IMR-90 (cell line): ENCODE results near the gene SLIT3.

Experiments
- CEBPB ChIP-seq: IDR thresholded peaks from 2 replicates; pipeline ENCODE4 v1.6.1; 2012; ENCODE audit warnings: low read depth, low read length, improper control_type of control experiment
- CTCF ChIP-seq: conservative IDR thresholded peaks from 2 replicates; pipeline ENCODE4 v1.5.1; 2012; ENCODE audit warnings: mild to moderate bottlenecking, low read depth, low read length, improper control_type of control experiment
- ELK1 ChIP-seq: fragments of 150-350 bp; IDR thresholded peaks from 2 replicates; pipeline ENCODE4 v1.6.1; 2016; ENCODE audit warnings: low read depth, mild to moderate bottlenecking, low read length, moderate library complexity, borderline replicate concordance
- MAZ ChIP-seq: IDR thresholded peaks from 2 replicates; pipeline ENCODE4 v1.6.1; 2012; ENCODE audit warnings: low read depth, mild to moderate bottlenecking, low read length, improper control_type of control experiment, moderate library complexity, borderline replicate concordance
- POLR2A ChIP-seq: IDR thresholded peaks from 2 replicates; pipeline ENCODE4 v1.6.1; 2012; ENCODE audit warnings: mild to moderate bottlenecking, low read depth, low read length
- RAD21 ChIP-seq: IDR thresholded peaks from 2 replicates; pipeline ENCODE4 v1.6.1; 2012; ENCODE audit warnings: low read length, improper control_type of control experiment
- RCOR1 ChIP-seq: IDR thresholded peaks from 2 replicates; pipeline ENCODE4 v1.6.1; 2012; ENCODE audit warnings: mild to moderate bottlenecking, low read length, improper control_type of control experiment; ENCODE audit not compliant: insufficient replicate concordance
- RFX5 ChIP-seq: IDR thresholded peaks from 2 replicates; pipeline ENCODE4 v1.8.0; 2012; ENCODE audit warnings: low read depth, mild to moderate bottlenecking, low read length, moderate library complexity
- SMC3 ChIP-seq: fragments of 150-350 bp; IDR thresholded peaks from 2 replicates; pipeline ENCODE4 v1.6.1; 2016; ENCODE audit warnings: low read depth, mild to moderate bottlenecking, antibody characterized with exemption, low read length, moderate library complexity
- USF2 ChIP-seq: fragments of 150-350 bp; IDR thresholded peaks from 2 replicates; pipeline ENCODE4 v1.6.1; 2017; ENCODE audit warnings: mild to moderate bottlenecking, antibody characterized with exemption, low read length, low read depth

GRCh38 chr5:169164481-169164925 lies 136.4 kb downstream of the SLIT3 start:
- no peak for TF ChIP-seq RCOR1
- TF ChIP-seq CTCF: no peak
- TF ChIP-seq MAZ: no peak
- no peak for TF ChIP-seq USF2
- TF ChIP-seq POLR2A: no peak
- no peak for TF ChIP-seq RFX5
- no peak for TF ChIP-seq SMC3
- no peak for TF ChIP-seq ELK1
- no peak for TF ChIP-seq RAD21
- no peak for TF ChIP-seq CEBPB
